Coronary artery (tissue), 2 donors: ENCODE results near the gene CNGA4.

Source experiments
- DNase-seq: peaks from one replicate; pipeline ENCODE4 v3.0.0-alpha.2; 2017; ENCODE audit warnings: low spot score
- H3K27ac ChIP-seq, 2 donors: fragments of 200-600 bp; sonication (generic); one replicate each; pipeline ENCODE4 v1.5.1; 2016 to 2019
- H3K4me3 ChIP-seq: fragments of 200-600 bp; sonication (generic); 2 replicates; pipeline ENCODE4 v1.5.1; 2016; ENCODE audit warnings: mild to moderate bottlenecking, moderate library complexity
- TF ChIP-seq, protein P1 (sequence below): fragments of 200-600 bp; sonication (generic); IDR thresholded peaks from one replicate; pipeline ENCODE4 v1.5.1; 2019; ENCODE audit warnings: antibody characterized with exemption

Gene CNGA4

DNA sequence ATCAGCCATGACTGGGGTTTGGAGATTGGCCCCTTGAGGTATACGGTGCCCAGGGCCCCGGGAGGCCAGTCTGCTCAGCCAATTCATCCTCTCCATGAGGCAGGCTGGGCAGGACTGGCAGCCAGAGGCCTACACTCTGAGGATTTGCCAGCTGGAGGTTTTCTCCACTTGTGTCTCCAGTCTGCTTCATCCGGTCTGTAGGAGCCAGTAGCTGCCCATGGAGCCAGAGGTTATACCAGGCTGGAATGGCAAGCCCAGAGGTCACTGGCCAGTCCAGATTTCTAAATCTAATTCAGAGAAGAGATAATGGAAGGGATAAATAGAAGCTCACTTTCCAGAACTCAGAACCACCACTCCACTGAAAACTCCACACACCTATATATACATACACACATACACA is 14.5 kb upstream of the CNGA4 start:
- TF ChIP-seq, protein P1, sequence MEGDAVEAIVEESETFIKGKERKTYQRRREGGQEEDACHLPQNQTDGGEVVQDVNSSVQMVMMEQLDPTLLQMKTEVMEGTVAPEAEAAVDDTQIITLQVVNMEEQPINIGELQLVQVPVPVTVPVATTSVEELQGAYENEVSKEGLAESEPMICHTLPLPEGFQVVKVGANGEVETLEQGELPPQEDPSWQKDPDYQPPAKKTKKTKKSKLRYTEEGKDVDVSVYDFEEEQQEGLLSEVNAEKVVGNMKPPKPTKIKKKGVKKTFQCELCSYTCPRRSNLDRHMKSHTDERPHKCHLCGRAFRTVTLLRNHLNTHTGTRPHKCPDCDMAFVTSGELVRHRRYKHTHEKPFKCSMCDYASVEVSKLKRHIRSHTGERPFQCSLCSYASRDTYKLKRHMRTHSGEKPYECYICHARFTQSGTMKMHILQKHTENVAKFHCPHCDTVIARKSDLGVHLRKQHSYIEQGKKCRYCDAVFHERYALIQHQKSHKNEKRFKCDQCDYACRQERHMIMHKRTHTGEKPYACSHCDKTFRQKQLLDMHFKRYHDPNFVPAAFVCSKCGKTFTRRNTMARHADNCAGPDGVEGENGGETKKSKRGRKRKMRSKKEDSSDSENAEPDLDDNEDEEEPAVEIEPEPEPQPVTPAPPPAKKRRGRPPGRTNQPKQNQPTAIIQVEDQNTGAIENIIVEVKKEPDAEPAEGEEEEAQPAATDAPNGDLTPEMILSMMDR, result no peak
- DNase-seq, result no peak
- Histone ChIP-seq H3K27ac (no peak overlapping the region), H3K4me3 (no peak overlapping the region)

DNA sequence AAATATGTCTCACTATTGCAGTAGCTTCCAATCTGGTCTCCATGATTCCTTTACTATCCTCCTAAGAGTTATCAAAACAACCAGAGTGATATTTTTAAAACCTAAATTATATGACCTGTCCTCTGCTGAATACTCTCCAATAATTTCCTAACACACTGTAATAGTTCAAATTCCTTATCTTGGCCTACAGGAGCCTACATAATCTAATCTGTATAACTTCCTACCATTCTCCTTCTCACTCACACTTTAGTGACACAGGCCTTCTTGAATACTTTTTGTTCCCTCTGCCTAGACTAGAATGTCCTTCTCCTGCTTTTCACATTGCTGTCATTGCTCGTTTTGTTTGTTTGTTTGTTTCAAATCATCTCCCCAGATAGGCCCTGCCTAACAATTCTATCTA is 13.9 kb upstream of the CNGA4 start:
- DNase-seq, result no peak
- TF ChIP-seq, protein P1, result no peak
- Histone ChIP-seq H3K4me3 (no peak overlapping the region), H3K27ac (no peak overlapping the region)

GRCh38 chr11:6225896-6226295 is 13.0 kb upstream of the CNGA4 start:
- H3K4me3 ChIP-seq, result no peak overlapping the region
- DNase-seq, result no peak
- TF ChIP-seq, protein P1, result no peak
- H3K27ac ChIP-seq, result no peak overlapping the region

- no peak overlapping the region for H3K27ac ChIP-seq
- no peak for DNase-seq
- TF ChIP-seq, protein P1, result no peak
- H3K4me3 ChIP-seq, result no peak overlapping the region
These were observed 10.4 kb upstream of the CNGA4 start for GRCh38 chr11:6228520-6228919.

DNA sequence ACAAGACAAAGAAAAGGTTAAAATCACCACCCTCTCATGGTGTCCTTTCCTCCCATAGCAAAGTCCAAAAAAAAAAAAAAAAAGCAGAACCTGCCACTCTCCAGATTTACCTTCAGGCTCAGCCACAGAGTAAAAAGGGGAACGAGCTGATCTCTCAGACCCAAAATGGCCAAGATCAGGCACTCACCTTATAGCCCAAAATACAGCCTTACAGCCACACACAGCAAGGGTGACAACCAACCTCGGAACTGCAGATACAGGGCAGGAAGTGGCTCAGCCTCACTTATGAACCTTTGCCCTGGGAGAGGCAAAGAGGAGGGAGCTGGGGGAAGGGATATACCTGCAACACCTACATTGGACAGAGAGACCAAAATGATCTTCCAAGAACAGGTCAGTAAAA is 9.0 kb upstream of the CNGA4 start:
- TF ChIP-seq, protein P1, result no peak
- DNase-seq, result no peak
- Histone ChIP-seq H3K4me3 (no peak overlapping the region), H3K27ac (no peak overlapping the region)

GRCh38 chr11:6232899-6233298 is 6.0 kb upstream of the CNGA4 start:
- TF ChIP-seq, protein P1, result no peak
- DNase-seq, result no peak
- no peak overlapping the region for H3K27ac ChIP-seq
- no peak overlapping the region for H3K4me3 ChIP-seq

DNA sequence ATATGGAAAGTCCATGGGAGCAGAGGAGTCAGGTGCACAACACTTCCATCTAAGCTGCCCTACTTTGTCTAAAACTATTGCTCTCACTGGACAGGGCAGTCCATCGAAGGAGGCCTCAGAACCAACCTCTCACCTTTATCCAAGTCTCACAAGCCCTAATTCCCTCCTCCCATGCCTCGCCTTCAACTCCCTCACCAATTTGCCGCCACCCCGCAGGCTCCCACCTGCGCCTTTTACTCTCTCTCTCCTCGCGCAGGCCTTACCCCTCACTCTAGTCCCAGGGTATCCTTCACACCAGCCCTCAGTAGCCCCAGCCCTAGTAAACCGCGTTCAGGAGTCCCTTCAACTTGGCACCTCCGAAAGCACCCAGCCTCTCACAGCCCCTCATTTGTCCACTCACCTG is 4.9 kb upstream of the CNGA4 start:
- TF ChIP-seq, protein P1, result no peak
- Histone ChIP-seq H3K4me3 (peak overlapping the region; percentile 94), H3K27ac (peak overlapping the region; percentile 82 to 91)
- no peak for DNase-seq
